Endothelial cell of umbilical vein (primary cell): ENCODE data around the gene LOXL3. TPM values are rescaled to one million over a fixed set of nuclear protein-coding genes. Genes with fewer than 3 reads are reported as not detected.

Source experiments
- BruUV-seq: library from RNA; stranded (reverse); fragments of 400-500 nt; replicated peaks from 2 replicates; lab custom pipeline; 2021; lab: Mats Ljungman, UMichigan
- CTCF ChIA-PET: fragments of 300-600, 350-600 bp; sonication (Branson Sonifier 250); formaldehyde crosslinking; loops from one replicate; lab custom pipeline; 2021; ENCODE audit warnings: antibody characterized with exemption, inconsistent platforms; lab: Charles Lee
- POLR2A ChIA-PET: fragments of 300-600, 350-600 bp; sonication (Branson Sonifier 250); formaldehyde crosslinking; loops from one replicate; lab custom pipeline; 2021; ENCODE audit warnings: antibody characterized with exemption, inconsistent platforms; lab: Charles Lee
- DNase-seq: peaks from one replicate; pipeline ENCODE4 v3.0.0-alpha.2; 2011; ENCODE audit warnings: low read depth, low spot score
- FAIRE-seq: peaks from 2 replicates; lab custom pipeline; 2011; peaks lifted over from hg19 to GRCh38; lab: Jason Lieb, UNC
- H2AFZ ChIP-seq: 2 replicates; pipeline ENCODE4 v1.6.0; 2012; ENCODE audit warnings: low read depth, low read length, control low read depth, inconsistent platforms
- H3K27ac ChIP-seq: 2 replicates; pipeline ENCODE4 v1.5.1; 2011; ENCODE audit warnings: low read depth, mild to moderate bottlenecking, control low read depth, low read length, moderate library complexity; ENCODE audit not compliant: insufficient read depth
- H3K27me3 ChIP-seq, 2 experiments: 2 replicates each; pipeline versions ENCODE4 v1.6.0 to v1.6.1; 2011; ENCODE audit warnings: low read length in 2 of 2, mixed read lengths in 1 of 2; ENCODE audit not compliant: control insufficient read depth in 2 of 2, insufficient read depth in 2 of 2
- H3K36me3 ChIP-seq, 2 experiments: 2 replicates in 1 of 2; 3 replicates in 1 of 2; pipeline ENCODE4 v1.5.1; 2011; ENCODE audit warnings: low read length in 2 of 2, mild to moderate bottlenecking in 1 of 2, moderate library complexity in 1 of 2; ENCODE audit not compliant: control insufficient read depth in 2 of 2, insufficient read depth in 2 of 2; ENCODE audit errors: extremely low read depth in 1 of 2
- H3K4me1 ChIP-seq: 3 replicates; pipeline ENCODE4 v1.5.1; 2011; ENCODE audit warnings: mild to moderate bottlenecking, low read length; ENCODE audit not compliant: control insufficient read depth, insufficient read depth; ENCODE audit errors: extremely low read depth
- H3K4me2 ChIP-seq: 2 replicates; pipeline ENCODE4 v1.6.1; 2011; ENCODE audit warnings: low read length, control low read depth, mixed read lengths; ENCODE audit not compliant: insufficient read depth
- H3K4me3 ChIP-seq, 3 experiments: fragments of 200-600 bp in 1 of 3; sonication (generic), shearing (Covaris generic) in 1 of 3; replicated peaks in 1 of 3; 2 replicates each; pipeline ENCODE4 v1.5.1; 2011 to 2016; ENCODE audit warnings: control low read depth in 3 of 3, low read length in 3 of 3, mild to moderate bottlenecking in 2 of 3, inconsistent platforms in 1 of 3, low read depth in 1 of 3, moderate library complexity in 1 of 3; ENCODE audit not compliant: insufficient read depth in 1 of 3
- H3K79me2 ChIP-seq: 2 replicates; pipeline ENCODE4 v1.6.0; 2012; ENCODE audit warnings: low read length, inconsistent platforms; ENCODE audit not compliant: control insufficient read depth, insufficient read depth
- H3K9ac ChIP-seq: replicated peaks from 2 replicates; pipeline ENCODE3; 2011; ENCODE audit warnings: low read length, control low read depth; ENCODE audit not compliant: insufficient read depth; ENCODE audit errors: extremely low read depth
- H3K9me1 ChIP-seq: replicated peaks from 3 replicates; pipeline ENCODE4 v1.6.0; 2011; ENCODE audit warnings: mild to moderate bottlenecking, low read length; ENCODE audit not compliant: control insufficient read depth, insufficient read depth; ENCODE audit errors: extremely low read depth
- H3K9me3 ChIP-seq: replicated peaks from 2 replicates; pipeline ENCODE4 v1.5.1; 2012; ENCODE audit warnings: low read length, inconsistent platforms; ENCODE audit not compliant: control insufficient read depth, insufficient read depth
- H4K20me1 ChIP-seq: replicated peaks from 2 replicates; pipeline ENCODE3; 2011; ENCODE audit warnings: mild to moderate bottlenecking, low read length; ENCODE audit not compliant: control insufficient read depth, insufficient read depth; ENCODE audit errors: extremely low read depth
- EZH2 ChIP-seq: IDR thresholded peaks from 2 replicates; pipeline ENCODE4 v1.6.1; 2012; ENCODE audit warnings: borderline replicate concordance, low read depth, mild to moderate bottlenecking, moderate library complexity, low read length, inconsistent platforms; ENCODE audit not compliant: severe bottlenecking
- GATA2 ChIP-seq: IDR thresholded peaks from 2 replicates; pipeline ENCODE4 v1.7.0; 2011; ENCODE audit warnings: low read depth, mild to moderate bottlenecking, moderate library complexity, mixed read lengths, low read length; ENCODE audit not compliant: insufficient read length, insufficient read depth
- POLR2A ChIP-seq: IDR thresholded peaks from 2 replicates; pipeline ENCODE4 v1.6.1; 2012; ENCODE audit warnings: low read depth, mild to moderate bottlenecking, control low read depth, low read length
- POLR2AphosphoS5 ChIP-seq: IDR thresholded peaks from 2 replicates; pipeline ENCODE4 v1.6.1; 2012; ENCODE audit warnings: low read depth, mild to moderate bottlenecking, control low read depth, low read length, moderate library complexity; ENCODE audit not compliant: insufficient read depth
- dilution Hi-C: fragments of 300-500 bp; cut with MboI; formaldehyde crosslinking; loops from one replicate; pipeline ENCODE4 v1.15.0; 2019; ENCODE audit warnings: low sequenced_read_pairs; ENCODE audit not compliant: extremely low pct_ligation_motif_present
- intact Hi-C: fragments of 100-400 bp; cut with micrococcal nuclease; formaldehyde crosslinking; loops from one replicate; pipeline ENCODE4 v1.10.0; 2022
- polyA plus RNA-seq, 4 experiments: library from polyadenylated mRNA; depleted of rRNA in 3 of 4; stranded (reverse) in 3 of 4; unstranded in 1 of 4; fragments of >200 nt; gene quantifications; 2 replicates each; pipeline versions ENCODE4 v1.2.1 to v1.2.3, GENCODE V29; 2011 to 2012; ENCODE audit warnings: missing spikeins in 1 of 4
- total RNA-seq: library from RNA; stranded (reverse); gene quantifications from 2 replicates; pipeline ENCODE4 v1.2.3, GENCODE V29; 2021
- TF ChIP-seq, protein P1 (sequence below), 2 donors: IDR thresholded peaks; 1 replicate in 1 of 2; 2 replicates in 1 of 2; pipeline ENCODE4 v1.5.1; 2011; ENCODE audit warnings: low read length in 2 of 2, mild to moderate bottlenecking in 2 of 2, moderate library complexity in 2 of 2, control low read depth in 1 of 2, inconsistent platforms in 1 of 2, low read depth in 1 of 2; ENCODE audit not compliant: insufficient read depth in 1 of 2; ENCODE audit errors: extremely low read depth in 1 of 2
- TF ChIP-seq, protein P2 (sequence below): IDR thresholded peaks from 2 replicates; pipeline ENCODE4 v1.6.1; 2011; ENCODE audit not compliant: insufficient read depth, insufficient read length

The LOXL3 gene
- total and polyA plus RNA-seq, 2 donors (not counting 3 experiments of a cell fraction or from before 2014, with no cell fraction given), result 0.95 to 1.3 TPM

DNA sequence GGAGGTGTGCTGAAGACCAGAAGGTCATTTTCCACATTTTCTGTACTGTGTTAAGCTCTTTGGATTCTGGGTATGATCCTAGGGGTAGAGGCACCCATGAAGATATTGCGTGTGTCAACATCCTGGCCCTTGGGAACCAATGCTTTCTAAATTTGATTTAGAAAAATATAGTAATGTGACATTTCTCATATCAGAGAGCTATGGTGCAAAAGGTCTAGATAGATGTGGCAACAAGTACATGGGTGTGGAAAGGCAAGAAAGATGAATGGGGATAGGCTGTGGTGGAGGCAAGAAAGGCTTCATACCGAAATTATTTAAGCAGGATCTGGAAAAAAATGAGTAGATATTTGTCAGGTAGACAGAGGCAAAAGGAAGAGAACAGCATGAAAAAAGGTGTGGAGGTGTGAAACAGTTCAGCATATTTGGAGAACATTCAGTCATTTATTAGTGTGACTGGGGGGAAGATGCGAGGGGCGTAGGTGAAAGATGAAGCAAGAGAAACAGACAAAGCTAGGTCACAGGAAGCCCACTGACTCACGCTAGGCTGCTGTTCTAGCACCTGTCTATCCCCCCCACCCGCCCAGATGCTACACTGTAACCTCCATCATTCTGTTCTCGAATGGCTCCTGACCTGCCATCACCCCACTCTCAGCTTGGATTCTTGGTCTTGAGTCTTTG is 12.5 kb upstream of the LOXL3 start:
- H3K27me3 ChIP-seq, result peaks cover 16 to 21% of the 10 kb centered on the region in 2 experiments
- H3K9me3 ChIP-seq, result no peaks in the 10 kb centered on the region
- H3K36me3 ChIP-seq, result no peaks in the 10 kb centered on the region
- H2AFZ ChIP-seq, result no peak overlapping the region
- POLR2A ChIA-PET, result no interaction called here
- dilution Hi-C loops (no loop called here), intact Hi-C loops (no loop called here)
- no peaks in the 10 kb centered on the region for H3K9me1 ChIP-seq
- H3K4me2 ChIP-seq, result no peak overlapping the region
- H3K4me3 ChIP-seq, result no peak overlapping the region
- no peaks in the 10 kb centered on the region for H3K79me2 ChIP-seq
- DNase-seq, result no peak
- H3K27ac ChIP-seq, result no peak overlapping the region
- no peak for TF ChIP-seq EZH2
- no peak for TF ChIP-seq POLR2A
- no peak for TF ChIP-seq GATA2
- TF ChIP-seq, protein P1, sequence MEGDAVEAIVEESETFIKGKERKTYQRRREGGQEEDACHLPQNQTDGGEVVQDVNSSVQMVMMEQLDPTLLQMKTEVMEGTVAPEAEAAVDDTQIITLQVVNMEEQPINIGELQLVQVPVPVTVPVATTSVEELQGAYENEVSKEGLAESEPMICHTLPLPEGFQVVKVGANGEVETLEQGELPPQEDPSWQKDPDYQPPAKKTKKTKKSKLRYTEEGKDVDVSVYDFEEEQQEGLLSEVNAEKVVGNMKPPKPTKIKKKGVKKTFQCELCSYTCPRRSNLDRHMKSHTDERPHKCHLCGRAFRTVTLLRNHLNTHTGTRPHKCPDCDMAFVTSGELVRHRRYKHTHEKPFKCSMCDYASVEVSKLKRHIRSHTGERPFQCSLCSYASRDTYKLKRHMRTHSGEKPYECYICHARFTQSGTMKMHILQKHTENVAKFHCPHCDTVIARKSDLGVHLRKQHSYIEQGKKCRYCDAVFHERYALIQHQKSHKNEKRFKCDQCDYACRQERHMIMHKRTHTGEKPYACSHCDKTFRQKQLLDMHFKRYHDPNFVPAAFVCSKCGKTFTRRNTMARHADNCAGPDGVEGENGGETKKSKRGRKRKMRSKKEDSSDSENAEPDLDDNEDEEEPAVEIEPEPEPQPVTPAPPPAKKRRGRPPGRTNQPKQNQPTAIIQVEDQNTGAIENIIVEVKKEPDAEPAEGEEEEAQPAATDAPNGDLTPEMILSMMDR (IDR thresholded peaks at IDR 0.05; ENCODE audit: extremely low read depth in 1 of 2, insufficient read depth in 1 of 2, low read depth in 1 of 2, low read length in 2 of 2), result no peak
- no peak for TF ChIP-seq POLR2AphosphoS5
- TF ChIP-seq, protein P2, sequence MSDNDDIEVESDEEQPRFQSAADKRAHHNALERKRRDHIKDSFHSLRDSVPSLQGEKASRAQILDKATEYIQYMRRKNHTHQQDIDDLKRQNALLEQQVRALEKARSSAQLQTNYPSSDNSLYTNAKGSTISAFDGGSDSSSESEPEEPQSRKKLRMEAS, result no peak
- H4K20me1 ChIP-seq, result no peaks in the 10 kb centered on the region
- CTCF ChIA-PET, result interaction anchor here (3.3 kb wide), 1 partner anchor 22 kb away, joined by 14 read pairs; no protein-coding TSS in a partner anchor
- H3K4me1 ChIP-seq, result no peaks in the 10 kb centered on the region
- no peak overlapping the region for H3K9ac ChIP-seq
- BruUV-seq, result no TSS peak
- no peak for FAIRE-seq
